Measurements from ENCODE around the gene PACS2. TPM values are rescaled to one million over a fixed set of nuclear protein-coding genes. Genes with fewer than 3 reads are reported as not detected.

The PACS2 gene
- total and polyA plus RNA-seq, 2 of the 8 experiments (the other 6 are each of a cell fraction or from before 2014, with no cell fraction given): 38.0 to 62.8 TPM

GRCh38 chr14:105420101-105420973, 105.8 kb downstream of the PACS2 start:
- Histone ChIP-seq H4K8ac (ENCODE audit: extremely low read depth, insufficient read depth, low read length) (peak overlapping the region; percentile 62), H2AK5ac (ENCODE audit: low read depth, low read length) (peak overlapping the region; percentile 93; the same call in 1 of the 2 replicates), H3K36me3 (ENCODE audit: control insufficient read depth in 2 of 4, insufficient read depth in 4 of 4, low read length in 3 of 4) (peaks cover 0 to 2% (median 0%) of the 10 kb centered on the region in 4 experiments; a peak in 3 of 8 replicates), H3K56ac (replicated peaks; ENCODE audit: insufficient read length, low read depth, low read length) (peak overlapping the region; percentile 87), H2BK20ac (ENCODE audit: low read length) (no peak overlapping the region), H2BK5ac (ENCODE audit: low read depth, low read length) (peak overlapping the region; percentile 32), H3K27ac (ENCODE audit: low read depth, low read length) (peak overlapping the region; percentile 77), H3K14ac (ENCODE audit: insufficient read length) (peak overlapping the region; percentile 53), H3K4me3 (ENCODE audit: extremely low read depth in 1 of 4, insufficient read depth in 2 of 4, low read depth in 3 of 4, low read length in 4 of 4) (peak overlapping the region; percentile 62 to 88 (median 78)), H3K9ac (replicated peaks in 1 of 4; ENCODE audit: extremely low read depth in 1 of 4, low read depth in 3 of 4, low read length in 3 of 4) (peak overlapping the region; percentile 64 to 79 (median 69)), H4K91ac (replicated peaks; ENCODE audit: insufficient read length, low read length) (peak overlapping the region; percentile 85), H3K4me2 (ENCODE audit: insufficient read depth in 1 of 2, low read depth in 2 of 2, low read length in 2 of 2) (peak overlapping the region; percentile 88), H4K5ac (ENCODE audit: insufficient read length, low read depth, low read length) (peak overlapping the region; percentile 23), H2BK15ac (ENCODE audit: low read length) (no peak overlapping the region), H3K4me1 (replicated peaks in 1 of 4; ENCODE audit: control insufficient read depth in 3 of 4, insufficient read depth in 4 of 4, low read length in 3 of 4) (peaks cover 0 to 28% (median 23%) of the 10 kb centered on the region in 4 experiments; a peak in 5 of 7 replicates), H3K79me2 (ENCODE audit: control insufficient read depth in 1 of 2, insufficient read depth in 2 of 2, low read length in 2 of 2) (peaks cover 21 to 57% of the 10 kb centered on the region in 2 experiments; a peak in 3 of 4 replicates), H3K27me3 (replicated peaks in 1 of 4; ENCODE audit: control insufficient read depth in 3 of 4, extremely low read depth in 1 of 4, insufficient read depth in 3 of 4, low read length in 3 of 4) (peaks cover 0 to 3% (median 1%) of the 10 kb centered on the region in 4 experiments; a peak in 3 of 7 replicates), H3K79me1 (ENCODE audit: low read depth, low read length) (peaks cover 26% of the 10 kb centered on the region), H2BK120ac (replicated peaks; ENCODE audit: low read depth, low read length) (no peak overlapping the region), H2AFZ (ENCODE audit: low read length) (no peak overlapping the region), H2BK12ac (ENCODE audit: low read depth, low read length) (no peak overlapping the region), H3K18ac (ENCODE audit: extremely low read depth, low read length) (peak overlapping the region; percentile 10), H4K20me1 (replicated peaks in 1 of 2; ENCODE audit: control insufficient read depth in 1 of 2, insufficient read depth in 2 of 2, low read length in 2 of 2) (peaks cover 26% of the 10 kb centered on the region in 2 experiments), H3K23me2 (ENCODE audit: low read depth, low read length) (peaks cover 7% of the 10 kb centered on the region), H3K4ac (replicated peaks; ENCODE audit: insufficient read length, low read depth, low read length) (peak overlapping the region; percentile 94), H3K9me3 (ENCODE audit: insufficient read depth in 2 of 2, low read depth in 1 of 2, low read length in 1 of 2) (no peaks in the 10 kb centered on the region), H3K23ac (ENCODE audit: insufficient read length) (no peak overlapping the region)
- CTCF ChIA-PET (ENCODE audit: partially characterized antibody): interaction anchor here (0.6 to 1.6 kb wide), 8 partner anchors 9 to 633 kb away, joined by 3 to 7 read pairs (median 4); no protein-coding TSS in a partner anchor
- TF ChIP-seq TAF1 (IDR thresholded peaks at IDR 0.05; ENCODE audit: low read depth, low read length) (no peak), ATF2 (IDR thresholded peaks at IDR 0.05; ENCODE audit: low read length) (no peak), PHF8 (conservative IDR thresholded peaks at IDR 0.05; ENCODE audit: low read depth, low read length) (0 out of 2 replicates have a peak, but pooled peaks have one; percentile 24), MAX (IDR thresholded peaks at IDR 0.05) (peak; percentile 33; the same call in 1 of the 2 replicates), RBBP5 (IDR thresholded peaks at IDR 0.05; ENCODE audit: borderline replicate concordance, low read depth, low read length) (0 out of 2 replicates have a peak, but pooled peaks have one; percentile 4), POLR2A (IDR thresholded peaks at IDR 0.05; ENCODE audit: control extremely low read depth in 1 of 2, low read depth in 2 of 2, low read length in 2 of 2) (peak in 1 of 2 experiments; percentile 47; a peak in 1 of 3 replicates), KDM5A (IDR thresholded peaks at IDR 0.05; ENCODE audit: low read length) (no peak), JUND (IDR thresholded peaks at IDR 0.05; ENCODE audit: low read length) (no peak)
- POLR2A ChIA-PET (ENCODE audit: partially characterized antibody): interaction anchor here (1.0 to 5.2 kb wide), 6 partner anchors 9 to 23 kb away, joined by 3 to 43 read pairs (median 4); partner anchors contain the start of gene TEX22
- DNase-seq (ENCODE audit: low read depth in 1 of 2, low spot score in 2 of 2) (no peak), FAIRE-seq (no peak)
- WGBS, 2 experiments (ENCODE audit: extremely low coverage in 1 of 2, insufficient coverage in 1 of 2, insufficient read length in 1 of 2, insufficient replicate concordance in 2 of 2, low coverage in 1 of 2, low lambda C conversion rate in 2 of 2, missing lambda C conversion rate in 1 of 2): 7% methylated on average over 18 of the region's 67 CpGs; no CpG with 5 or more reads in 1 of the 2 experiments

Measured in H1 (cell line).